Breast epithelium (tissue), 4 donors: ENCODE results near the gene IGSF21. TPM values are rescaled to one million over a fixed set of nuclear protein-coding genes. Genes with fewer than 3 reads are reported as not detected.

ENCODE experiments used
- DNase-seq, 2 donors: peaks; one replicate each; pipeline ENCODE4 v3.0.0-alpha.2; 2019; ENCODE audit warnings: low spot score in 2 of 2
- H3K27ac ChIP-seq, 2 donors: fragments of 200-600 bp; sonication (generic) in 1 of 2; one replicate each; pipeline ENCODE4 v1.5.1; 2016 to 2019; ENCODE audit warnings: mild to moderate bottlenecking in 1 of 2
- H3K27me3 ChIP-seq, 2 donors: fragments of 200-600 bp; sonication (generic) in 1 of 2; one replicate each; pipeline versions ENCODE4 v1.5.1 to v1.6.0; 2017 to 2019; ENCODE audit warnings: control low read depth in 1 of 2, mild to moderate bottlenecking in 1 of 2
- H3K36me3 ChIP-seq: fragments of 200-600 bp; one replicate; pipeline ENCODE4 v1.5.1; 2019
- H3K4me1 ChIP-seq, 2 donors: fragments of 200-600 bp; sonication (generic); one replicate each; pipeline ENCODE4 v1.5.1; 2016 to 2019; ENCODE audit warnings: control low read depth in 1 of 2
- H3K4me3 ChIP-seq, 3 donors: fragments of 200-600 bp; sonication (generic); 1 replicate in 2 of 3; 2 replicates in 1 of 3; pipeline ENCODE4 v1.5.1; 2016 to 2019; ENCODE audit warnings: mild to moderate bottlenecking in 3 of 3, moderate library complexity in 2 of 3
- H3K9me3 ChIP-seq, 2 donors: fragments of 200-600 bp; sonication (generic) in 1 of 2; one replicate each; pipeline ENCODE4 v1.5.1; 2016 to 2019; ENCODE audit warnings: control low read depth in 1 of 2
- CTCF ChIP-seq, 3 donors: fragments of 450-650 bp; IDR thresholded peaks; one replicate each; pipeline ENCODE4 v1.5.1; 2016 to 2017; ENCODE audit warnings: antibody characterized with exemption in 3 of 3, mild to moderate bottlenecking in 3 of 3, moderate library complexity in 3 of 3
- POLR2A ChIP-seq: fragments of 450-650 bp; IDR thresholded peaks from one replicate; pipeline ENCODE4 v1.6.1; 2016; ENCODE audit warnings: antibody characterized with exemption, mild to moderate bottlenecking, moderate library complexity
- POLR2AphosphoS5 ChIP-seq, 3 donors: sonication (generic); formaldehyde crosslinking; IDR thresholded peaks; one replicate each; pipeline ENCODE4 v1.6.1; 2017; ENCODE audit warnings: antibody characterized with exemption in 3 of 3
- intact Hi-C: fragments of 100-400 bp; cut with DNase I; formaldehyde crosslinking; loops from one replicate; pipeline ENCODE4 v1.15.1; 2023; ENCODE audit warnings: low total_unique reads
- total RNA-seq, 3 donors: library from RNA; depleted of rRNA; stranded (reverse); fragments of >200 nt; gene quantifications; one replicate each; pipeline ENCODE4 v1.1.0, GENCODE V29; 2016

IGSF21 gene
- total RNA-seq, 3 donors from 2014 or later, result 4.8 to 9.5 (median 4.8) TPM

DNA sequence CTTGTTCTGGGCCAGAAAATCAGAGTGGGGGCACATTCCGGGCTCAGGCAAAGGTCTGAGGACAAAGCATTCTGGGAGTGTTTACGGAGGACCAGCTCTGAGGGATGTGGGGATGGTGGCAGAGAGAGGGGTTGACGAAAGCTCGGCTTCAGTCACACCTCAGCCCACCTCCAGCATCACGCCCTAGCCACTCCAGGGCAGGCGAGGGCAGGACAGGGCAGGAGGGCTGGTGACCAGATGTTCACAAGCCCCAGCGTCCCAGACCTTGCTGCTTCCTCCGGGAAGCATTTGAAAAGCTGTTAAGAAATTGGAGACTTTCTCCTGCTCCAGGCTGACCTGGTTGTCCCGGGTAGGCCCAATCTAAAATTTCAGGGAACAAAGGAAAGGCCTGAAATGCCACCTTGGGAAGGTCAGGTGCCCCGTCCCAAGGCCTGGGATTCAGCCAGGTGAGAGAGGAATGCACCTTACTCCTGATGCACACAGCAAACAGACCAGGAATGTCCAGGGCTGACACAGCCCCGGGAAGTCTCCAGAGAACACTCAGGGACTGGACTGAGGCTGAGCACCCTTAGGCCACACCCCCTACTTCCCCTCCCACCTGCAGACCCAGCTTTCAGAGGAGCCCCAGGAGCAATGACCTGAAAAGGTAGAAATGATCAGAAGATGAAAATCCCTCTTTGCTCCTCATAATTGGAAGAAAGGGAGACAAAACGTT, 301.2 kb downstream of the IGSF21 start:
- Histone ChIP-seq H3K27ac (no peak overlapping the region), H3K36me3 (no peaks in the 10 kb centered on the region), H3K4me1 (no peaks in the 10 kb centered on the region), H3K27me3 (peaks cover 0 to 2% of the 10 kb centered on the region in 2 donors), H3K9me3 (peaks cover 12 to 24% of the 10 kb centered on the region in 2 donors), H3K4me3 (no peak overlapping the region)
- intact Hi-C loops, result no loop called here
- no peak for DNase-seq
- TF ChIP-seq POLR2AphosphoS5 (IDR thresholded peaks at IDR 0.05), result no peak
- no peak for TF ChIP-seq POLR2A
- no peak for TF ChIP-seq CTCF (IDR thresholded peaks at IDR 0.05)

DNA sequence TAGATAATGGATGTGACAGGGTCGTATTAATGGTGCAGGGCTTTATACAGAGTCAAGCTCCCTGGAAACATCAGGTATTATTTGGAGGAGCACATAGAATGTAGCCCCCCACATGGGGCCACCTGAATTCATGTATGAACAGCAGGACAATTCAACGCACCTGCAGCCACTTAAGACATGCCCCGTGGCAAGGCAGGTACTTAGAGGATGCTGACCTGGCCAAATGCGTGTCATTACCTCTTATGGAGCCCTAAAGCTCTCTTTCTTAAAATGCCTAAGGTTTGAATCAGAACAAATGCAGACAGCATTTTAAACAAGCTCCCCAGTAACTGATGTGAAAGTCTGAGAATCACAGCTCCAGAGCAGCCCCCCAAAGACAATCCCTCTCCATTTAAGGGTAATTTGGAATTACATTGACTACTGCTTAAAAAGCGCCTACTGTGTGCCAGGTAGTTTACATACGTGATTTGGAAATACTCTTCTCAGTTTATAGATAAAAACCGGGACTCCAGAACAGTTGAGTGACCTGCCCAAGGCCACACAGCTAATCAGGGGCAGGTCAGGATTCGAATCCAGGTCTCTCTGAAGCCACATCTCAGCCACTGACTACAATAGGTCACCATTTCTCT, 302.1 kb downstream of the IGSF21 start:
- Histone ChIP-seq H3K4me3 (no peak overlapping the region), H3K4me1 (no peaks in the 10 kb centered on the region), H3K27me3 (peaks cover 0 to 3% of the 10 kb centered on the region in 2 donors), H3K9me3 (peaks cover 12 to 23% of the 10 kb centered on the region in 2 donors), H3K36me3 (no peaks in the 10 kb centered on the region), H3K27ac (no peak overlapping the region)
- DNase-seq, result no peak
- intact Hi-C loops, result no loop called here
- TF ChIP-seq POLR2A (no peak), POLR2AphosphoS5 (IDR thresholded peaks at IDR 0.05) (no peak), CTCF (IDR thresholded peaks at IDR 0.05) (no peak)

DNA sequence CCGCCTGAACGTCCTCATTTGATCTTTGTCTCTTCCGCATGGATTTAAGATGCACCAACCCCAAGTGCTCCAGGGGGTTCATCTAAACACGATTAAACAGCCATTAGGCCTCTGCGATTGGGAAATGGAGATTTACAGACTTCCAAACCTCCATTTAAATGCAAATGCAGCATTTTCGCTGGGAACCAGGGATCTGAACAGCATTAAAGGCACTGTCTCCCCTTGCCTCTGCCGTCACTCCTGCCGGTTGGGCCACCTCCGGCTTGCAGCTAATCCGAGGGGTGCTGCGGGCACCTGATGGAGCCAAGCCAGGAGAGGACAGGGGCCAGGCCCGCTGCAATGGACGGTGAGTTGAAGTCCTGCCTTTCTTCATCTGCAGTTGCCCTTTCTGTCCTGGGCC, 302.8 kb downstream of the IGSF21 start:
- Histone ChIP-seq H3K27me3 (peaks cover 0 to 3% of the 10 kb centered on the region in 2 donors), H3K27ac (no peak overlapping the region), H3K36me3 (no peaks in the 10 kb centered on the region), H3K4me1 (no peaks in the 10 kb centered on the region), H3K4me3 (no peak overlapping the region), H3K9me3 (peaks cover 12 to 21% of the 10 kb centered on the region in 2 donors)
- DNase-seq, result no peak
- intact Hi-C loops, result no loop called here
- TF ChIP-seq POLR2AphosphoS5 (IDR thresholded peaks at IDR 0.05) (no peak), POLR2A (no peak), CTCF (IDR thresholded peaks at IDR 0.05) (no peak)

- Histone ChIP-seq H3K9me3 (peaks cover 12 to 21% of the 10 kb centered on the region in 2 donors), H3K36me3 (no peaks in the 10 kb centered on the region), H3K27me3 (peaks cover 0 to 3% of the 10 kb centered on the region in 2 donors), H3K4me3 (no peak overlapping the region), H3K27ac (no peak overlapping the region), H3K4me1 (no peaks in the 10 kb centered on the region)
- intact Hi-C loops, result no loop called here
- no peak for DNase-seq
- TF ChIP-seq POLR2A (no peak), POLR2AphosphoS5 (IDR thresholded peaks at IDR 0.05) (no peak), CTCF (IDR thresholded peaks at IDR 0.05) (no peak)
Observed at GRCh38 chr1:18411321-18411720, 303.7 kb downstream of the IGSF21 start.
